HL-60 (cell line): ENCODE data around the gene ATP6AP1.

ENCODE experiments used
- DNase-seq, 2 experiments: peaks; one replicate each; pipeline ENCODE4 v3.0.0-alpha.2; 2010 to 2020; ENCODE audit warnings: low read depth in 1 of 2, low spot score in 1 of 2
- H3K27ac ChIP-seq: fragments of 250-450 bp; sonication (Bioruptor Pico); replicated peaks from 2 replicates; pipeline ENCODE4 v1.5.1; 2020; ENCODE audit warnings: mild to moderate bottlenecking, moderate library complexity
- H3K27me3 ChIP-seq: fragments of 250-450 bp; sonication (Bioruptor Pico); 2 replicates; pipeline ENCODE4 v1.5.1; 2021; ENCODE audit warnings: mild to moderate bottlenecking, moderate library complexity; ENCODE audit not compliant: insufficient read depth, poor library complexity, severe bottlenecking
- H3K4me3 ChIP-seq: replicated peaks from 2 replicates; pipeline ENCODE4 v1.5.1; 2011; ENCODE audit warnings: mild to moderate bottlenecking, control low read depth, low read length; ENCODE audit not compliant: insufficient read depth
- GABPA ChIP-seq: IDR thresholded peaks from 2 replicates; pipeline ENCODE4 v1.6.1; 2012; ENCODE audit warnings: low read depth
- POLR2AphosphoS5 ChIP-seq: IDR thresholded peaks from 2 replicates; pipeline ENCODE4 v1.6.1; 2012; ENCODE audit warnings: low read depth
- SPI1 ChIP-seq: IDR thresholded peaks from 2 replicates; pipeline ENCODE4 v1.6.1; 2012; ENCODE audit warnings: low read depth, mild to moderate bottlenecking, borderline replicate concordance
- TF ChIP-seq, protein P1 (sequence below): IDR thresholded peaks from 2 replicates; pipeline ENCODE4 v1.6.1; 2012; ENCODE audit warnings: low read depth; ENCODE audit not compliant: insufficient replicate concordance
- TF ChIP-seq, protein P2 (sequence below): IDR thresholded peaks from one replicate; pipeline ENCODE4 v1.5.1; 2011; ENCODE audit warnings: low read length, control low read depth, inconsistent platforms; ENCODE audit not compliant: insufficient read depth

The ATP6AP1 gene

DNA sequence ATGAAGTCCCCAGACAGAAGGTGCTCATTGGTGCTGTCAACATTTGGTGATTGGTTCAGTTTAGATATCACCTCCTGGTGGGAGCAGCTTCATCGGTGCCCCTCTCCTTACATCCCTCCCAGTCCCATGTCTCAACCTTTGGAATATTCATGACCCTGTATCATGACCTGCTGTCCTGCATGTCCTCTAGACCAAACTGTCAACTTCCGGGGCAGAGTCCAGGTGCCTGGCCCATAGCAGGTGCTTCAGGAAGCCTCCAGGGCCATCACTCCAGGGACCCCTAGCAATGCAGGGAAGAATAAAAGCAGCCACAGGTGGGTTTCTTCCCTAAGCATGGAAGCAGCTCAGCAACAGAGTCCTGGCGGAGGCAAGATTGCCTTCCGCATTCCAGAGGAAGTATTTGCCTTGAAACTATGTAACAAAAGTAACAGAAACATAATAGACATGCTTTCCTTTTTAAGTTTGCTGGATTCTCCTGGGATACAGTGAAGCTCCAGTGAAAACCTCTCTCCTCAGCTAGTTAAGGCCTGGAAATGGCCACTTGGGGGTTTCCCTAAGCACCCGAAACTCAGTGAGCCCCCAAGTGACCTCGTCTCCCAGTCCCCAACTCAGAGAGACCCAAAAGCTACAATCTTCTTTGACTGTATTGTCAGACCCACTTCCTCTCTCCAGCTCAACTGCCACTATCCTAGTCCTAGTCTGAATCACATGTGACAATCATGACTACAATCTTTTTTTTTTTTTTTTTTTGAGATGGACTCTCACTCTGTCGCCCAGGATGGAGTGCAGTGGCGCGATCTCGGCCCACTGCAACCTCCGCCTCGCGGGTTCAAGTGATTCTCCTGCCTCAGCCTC is 1.3 kb upstream of the ATP6AP1 start:
- peak in 1 of 2 experiments; percentile 37 for DNase-seq
- TF ChIP-seq, protein P1, sequence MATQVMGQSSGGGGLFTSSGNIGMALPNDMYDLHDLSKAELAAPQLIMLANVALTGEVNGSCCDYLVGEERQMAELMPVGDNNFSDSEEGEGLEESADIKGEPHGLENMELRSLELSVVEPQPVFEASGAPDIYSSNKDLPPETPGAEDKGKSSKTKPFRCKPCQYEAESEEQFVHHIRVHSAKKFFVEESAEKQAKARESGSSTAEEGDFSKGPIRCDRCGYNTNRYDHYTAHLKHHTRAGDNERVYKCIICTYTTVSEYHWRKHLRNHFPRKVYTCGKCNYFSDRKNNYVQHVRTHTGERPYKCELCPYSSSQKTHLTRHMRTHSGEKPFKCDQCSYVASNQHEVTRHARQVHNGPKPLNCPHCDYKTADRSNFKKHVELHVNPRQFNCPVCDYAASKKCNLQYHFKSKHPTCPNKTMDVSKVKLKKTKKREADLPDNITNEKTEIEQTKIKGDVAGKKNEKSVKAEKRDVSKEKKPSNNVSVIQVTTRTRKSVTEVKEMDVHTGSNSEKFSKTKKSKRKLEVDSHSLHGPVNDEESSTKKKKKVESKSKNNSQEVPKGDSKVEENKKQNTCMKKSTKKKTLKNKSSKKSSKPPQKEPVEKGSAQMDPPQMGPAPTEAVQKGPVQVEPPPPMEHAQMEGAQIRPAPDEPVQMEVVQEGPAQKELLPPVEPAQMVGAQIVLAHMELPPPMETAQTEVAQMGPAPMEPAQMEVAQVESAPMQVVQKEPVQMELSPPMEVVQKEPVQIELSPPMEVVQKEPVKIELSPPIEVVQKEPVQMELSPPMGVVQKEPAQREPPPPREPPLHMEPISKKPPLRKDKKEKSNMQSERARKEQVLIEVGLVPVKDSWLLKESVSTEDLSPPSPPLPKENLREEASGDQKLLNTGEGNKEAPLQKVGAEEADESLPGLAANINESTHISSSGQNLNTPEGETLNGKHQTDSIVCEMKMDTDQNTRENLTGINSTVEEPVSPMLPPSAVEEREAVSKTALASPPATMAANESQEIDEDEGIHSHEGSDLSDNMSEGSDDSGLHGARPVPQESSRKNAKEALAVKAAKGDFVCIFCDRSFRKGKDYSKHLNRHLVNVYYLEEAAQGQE, result no peak
- peak; percentile 90 for TF ChIP-seq SPI1
- TF ChIP-seq, protein P2, sequence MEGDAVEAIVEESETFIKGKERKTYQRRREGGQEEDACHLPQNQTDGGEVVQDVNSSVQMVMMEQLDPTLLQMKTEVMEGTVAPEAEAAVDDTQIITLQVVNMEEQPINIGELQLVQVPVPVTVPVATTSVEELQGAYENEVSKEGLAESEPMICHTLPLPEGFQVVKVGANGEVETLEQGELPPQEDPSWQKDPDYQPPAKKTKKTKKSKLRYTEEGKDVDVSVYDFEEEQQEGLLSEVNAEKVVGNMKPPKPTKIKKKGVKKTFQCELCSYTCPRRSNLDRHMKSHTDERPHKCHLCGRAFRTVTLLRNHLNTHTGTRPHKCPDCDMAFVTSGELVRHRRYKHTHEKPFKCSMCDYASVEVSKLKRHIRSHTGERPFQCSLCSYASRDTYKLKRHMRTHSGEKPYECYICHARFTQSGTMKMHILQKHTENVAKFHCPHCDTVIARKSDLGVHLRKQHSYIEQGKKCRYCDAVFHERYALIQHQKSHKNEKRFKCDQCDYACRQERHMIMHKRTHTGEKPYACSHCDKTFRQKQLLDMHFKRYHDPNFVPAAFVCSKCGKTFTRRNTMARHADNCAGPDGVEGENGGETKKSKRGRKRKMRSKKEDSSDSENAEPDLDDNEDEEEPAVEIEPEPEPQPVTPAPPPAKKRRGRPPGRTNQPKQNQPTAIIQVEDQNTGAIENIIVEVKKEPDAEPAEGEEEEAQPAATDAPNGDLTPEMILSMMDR, result no peak
- no peaks in the 10 kb centered on the region for H3K27me3 ChIP-seq
- H3K4me3 ChIP-seq, result peak overlapping the region; percentile 76
- peak overlapping the region; percentile 76 for H3K27ac ChIP-seq

GRCh38 chrX:154429711-154430110 is 1.2 kb downstream of the ATP6AP1 start:
- TF ChIP-seq GABPA (no peak), SPI1 (no peak), POLR2AphosphoS5 (no peak)
- TF ChIP-seq, protein P1, result no peak
- TF ChIP-seq, protein P2, result no peak
- peak overlapping the region; percentile 76 for H3K4me3 ChIP-seq

DNA sequence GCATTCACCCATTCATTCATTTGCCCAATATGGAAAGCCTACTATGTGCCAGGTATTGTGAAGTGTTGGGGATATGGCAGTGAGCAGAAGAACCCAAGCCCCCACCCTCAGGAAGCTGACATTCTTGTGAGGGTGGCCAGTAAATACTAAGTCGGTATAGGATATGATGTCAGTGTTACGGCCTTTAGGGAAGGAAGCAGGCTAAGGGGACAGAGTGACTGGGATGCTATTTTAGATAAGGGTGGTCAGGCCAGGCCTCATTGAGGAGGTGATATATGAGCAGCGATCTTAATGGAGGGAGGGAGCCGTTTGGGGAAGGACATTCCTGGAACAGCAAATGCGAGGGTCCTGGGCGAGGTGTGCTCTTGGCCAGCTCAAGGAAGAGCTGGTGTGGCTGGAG is 2.0 kb downstream of the ATP6AP1 start:
- no peak for DNase-seq
- Histone ChIP-seq H3K27me3 (no peaks in the 10 kb centered on the region), H3K4me3 (peak overlapping the region; percentile 76), H3K27ac (peak overlapping the region; percentile 76)
- no peak for TF ChIP-seq GABPA
- TF ChIP-seq, protein P2, result no peak
- TF ChIP-seq SPI1, result no peak
- TF ChIP-seq, protein P1, result no peak
- TF ChIP-seq POLR2AphosphoS5, result no peak

More at GRCh38 chrX:154429711-154430110, 1.2 kb downstream of the ATP6AP1 start:
- DNase-seq, result no peak
- peak overlapping the region; percentile 76 for H3K27ac ChIP-seq
- H3K27me3 ChIP-seq, result no peaks in the 10 kb centered on the region
